G401.6 (cell line): ENCODE measurements around the gene FAM13A.
"Not testable (repeated sequence)": the region's sequence is repeated elsewhere in the genome, so short reads cannot be mapped to it uniquely, and the experiment has no call there.

Source experiments
- FAIRE-seq: peaks from 2 replicates; lab custom pipeline; 2012; peaks lifted over from hg19 to GRCh38; lab: Jason Lieb, UNC

FAM13A gene

DNA sequence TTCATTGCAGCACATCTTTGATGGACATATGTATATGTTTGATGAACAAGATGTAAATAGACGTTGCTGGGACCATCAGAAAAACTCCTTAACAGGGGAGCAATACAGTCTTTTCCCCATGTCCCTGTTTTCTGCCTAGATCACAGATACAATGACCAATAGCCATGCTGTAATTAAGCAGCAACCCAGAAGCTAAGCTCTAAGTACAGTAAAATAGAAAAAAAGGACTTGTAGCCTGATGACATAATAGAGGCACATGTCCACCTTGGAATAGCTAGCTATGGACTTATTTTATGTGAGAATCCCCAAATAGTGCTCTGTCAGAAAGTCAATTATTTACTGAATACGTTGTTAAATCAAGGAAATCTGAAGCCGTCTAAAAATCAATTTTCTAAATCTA is 14.9 kb downstream of the FAM13A start:
- no peak for FAIRE-seq

DNA sequence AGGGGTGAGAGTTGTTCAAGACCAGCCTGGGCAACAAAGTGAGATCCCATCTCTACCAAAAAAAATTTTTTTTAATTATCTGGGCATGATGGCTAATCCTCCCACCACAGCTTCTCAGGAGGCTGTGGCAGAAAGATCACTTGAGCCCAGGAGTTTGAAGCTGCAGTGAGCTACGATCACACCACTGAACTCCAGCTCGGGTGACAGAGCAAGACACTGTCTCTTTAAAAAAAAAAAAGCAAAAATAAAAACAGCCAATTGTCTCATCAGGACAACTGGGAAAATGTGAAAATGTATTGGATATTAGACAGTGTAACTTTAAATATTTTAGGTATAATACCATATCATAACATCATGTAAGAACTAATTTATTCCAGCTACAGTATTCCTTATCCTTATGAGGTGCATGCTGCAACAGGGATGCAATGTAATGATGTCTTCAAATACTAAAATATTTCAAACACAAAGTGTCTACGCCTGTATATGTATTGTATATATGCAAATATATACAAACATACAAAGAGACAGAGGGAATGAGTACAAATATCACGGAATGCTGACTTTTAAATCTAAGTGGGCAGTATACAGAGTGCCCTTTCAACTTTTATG is 17.2 kb downstream of the FAM13A start:
- FAIRE-seq = no peak

DNA sequence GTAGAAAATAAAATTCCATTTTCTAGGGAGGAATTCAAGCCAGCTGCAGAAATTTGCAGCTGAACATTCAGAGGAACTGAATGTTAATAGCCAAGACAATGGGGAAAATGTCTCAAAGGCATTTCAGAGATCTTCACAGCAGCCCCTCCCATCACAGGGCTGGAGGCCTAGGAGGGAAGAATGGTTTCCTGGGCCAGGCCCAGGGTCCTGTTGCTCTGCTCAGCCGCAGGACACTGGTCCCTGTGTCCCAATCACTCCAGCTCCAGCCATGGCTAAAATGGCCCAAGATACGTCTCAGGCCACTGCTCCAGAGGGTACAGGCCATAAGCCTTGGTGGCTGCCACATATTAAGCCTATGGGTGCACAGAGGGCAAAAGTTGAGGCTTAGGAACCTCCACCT is 20.4 kb downstream of the FAM13A start:
- no peak for FAIRE-seq

DNA sequence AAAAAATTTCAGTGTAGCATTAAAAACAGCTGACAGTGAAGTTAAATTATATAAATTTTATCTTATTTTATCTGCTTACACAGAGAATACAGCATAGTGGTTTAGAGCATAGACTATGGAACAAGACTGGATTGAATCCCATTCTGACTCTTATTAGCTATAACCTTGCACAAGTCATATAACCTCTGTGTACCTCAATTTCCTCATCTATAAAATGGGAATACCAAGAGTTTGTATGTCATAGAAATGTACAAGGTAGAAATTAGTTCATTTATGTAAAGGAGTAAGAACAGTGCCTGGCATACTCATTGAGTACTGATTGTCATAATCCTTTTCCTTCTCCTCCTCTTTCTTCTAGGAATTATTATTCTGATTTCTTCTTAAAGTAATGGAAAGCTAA is 25.7 kb downstream of the FAM13A start:
- no peak for FAIRE-seq

DNA sequence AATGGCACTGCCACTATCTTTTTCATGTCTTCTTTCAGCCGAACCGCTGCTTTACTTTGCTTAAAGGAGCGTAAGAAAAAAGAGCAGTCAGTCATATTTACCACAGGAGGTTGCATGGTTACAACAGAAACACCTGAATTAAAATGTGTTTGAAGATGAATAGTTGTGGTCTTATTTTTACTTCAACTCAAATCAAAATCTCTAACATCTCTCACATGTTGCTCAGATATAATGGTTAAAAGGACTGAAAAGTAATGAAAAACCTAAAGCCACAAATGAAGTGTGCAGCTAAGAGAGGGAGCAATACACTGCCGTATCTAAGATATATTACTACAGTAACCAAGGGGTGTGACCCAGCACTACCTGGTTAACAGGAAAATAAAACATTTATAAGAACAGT is 27.4 kb downstream of the FAM13A start:
- FAIRE-seq = no peak

DNA sequence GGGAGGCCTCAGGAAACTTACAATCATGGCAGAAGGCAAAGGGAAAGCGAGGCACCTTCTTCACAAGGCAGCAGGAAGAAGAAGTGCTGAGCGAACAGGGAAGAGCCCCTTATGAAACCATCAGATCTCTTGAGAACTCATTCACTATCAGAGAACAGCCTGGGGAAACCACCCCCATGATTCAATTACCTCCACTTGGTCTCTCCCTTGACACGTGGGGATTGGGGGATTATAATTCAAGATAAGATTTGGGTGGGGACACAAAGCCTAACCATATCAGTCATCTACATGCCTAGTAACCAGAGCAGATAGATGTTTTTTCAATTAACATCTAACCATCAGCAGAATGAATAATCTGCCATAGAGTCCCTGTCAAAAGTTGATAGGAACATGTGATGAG is 30.4 kb downstream of the FAM13A start:
- no peak for FAIRE-seq

DNA sequence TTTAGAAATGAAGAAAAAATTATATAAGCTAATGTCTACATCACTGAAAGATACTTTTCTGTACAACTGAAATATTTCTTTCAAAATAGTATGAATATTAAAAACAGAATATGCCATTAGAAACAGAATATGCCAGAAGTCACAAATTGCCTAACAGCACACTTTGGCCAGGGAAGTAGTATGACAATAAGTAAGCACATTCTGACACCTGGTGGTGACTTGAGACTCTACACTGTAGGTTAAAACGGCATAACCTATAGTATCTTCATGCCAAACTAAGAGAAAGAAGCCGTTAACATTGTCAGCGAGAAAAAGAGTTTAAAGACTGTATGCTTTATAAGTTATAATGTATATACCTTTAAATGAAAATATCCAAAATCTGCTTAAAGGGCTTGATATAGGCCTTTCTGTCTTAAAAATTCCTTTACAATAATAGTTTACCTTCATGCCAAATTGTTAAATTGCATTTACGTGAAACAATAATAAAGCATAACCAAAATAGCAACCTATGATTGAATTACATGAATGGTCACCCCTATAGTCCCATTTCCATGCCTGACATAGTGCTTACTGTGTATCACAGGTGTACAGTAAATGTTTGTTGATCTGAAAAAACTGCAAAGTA is 32.8 kb downstream of the FAM13A start:
- FAIRE-seq = peak; percentile 99

DNA sequence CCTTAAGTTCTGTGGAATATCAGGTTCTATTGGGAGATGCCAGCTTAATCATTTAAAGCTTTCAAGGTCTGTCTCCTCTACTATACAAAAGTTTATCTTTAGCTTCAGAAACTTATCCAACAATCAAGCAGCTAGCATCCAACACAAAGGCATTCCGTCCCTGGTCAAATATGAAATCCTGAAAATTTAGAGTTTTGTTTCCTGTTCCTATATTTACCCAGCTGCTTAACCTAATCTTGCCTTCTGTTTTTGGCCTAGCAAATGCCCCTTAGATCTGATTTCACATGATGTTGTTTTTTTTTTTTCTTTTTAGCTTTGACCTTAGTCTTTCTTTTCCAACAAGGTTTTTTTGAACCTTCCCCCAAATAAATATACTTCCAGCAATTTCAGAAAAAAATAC is 33.8 kb downstream of the FAM13A start:
- FAIRE-seq = no peak

DNA sequence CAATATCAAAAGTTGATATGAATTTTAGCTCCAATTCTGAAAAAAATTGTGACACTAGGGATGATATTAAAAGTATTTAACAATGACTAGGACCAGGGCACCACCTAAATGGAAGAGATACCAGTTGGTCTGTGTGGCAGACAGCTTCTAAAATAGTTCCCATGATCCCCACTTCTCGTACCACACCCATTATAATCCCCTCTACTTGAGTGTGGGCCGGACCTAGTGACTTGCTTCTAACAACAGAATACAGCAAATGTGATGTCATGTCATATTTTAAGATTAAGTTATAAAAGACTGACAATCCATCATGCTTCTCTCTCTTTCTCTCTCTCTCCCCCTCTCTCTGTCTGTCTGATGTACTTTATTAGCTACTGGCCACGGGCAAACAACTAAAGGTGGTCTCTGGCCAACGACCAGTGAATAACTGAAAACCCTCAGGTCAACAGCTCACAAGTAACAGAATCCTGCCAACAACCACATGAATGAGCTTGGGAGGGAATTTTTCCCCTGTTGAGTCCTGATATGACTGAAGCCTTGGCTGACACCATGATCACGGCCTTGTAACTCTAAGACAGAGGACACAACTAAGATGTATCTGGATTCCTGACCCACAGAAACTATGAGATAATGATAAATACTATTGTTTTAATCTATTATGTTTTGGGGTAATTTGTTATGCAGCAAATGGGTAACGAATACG is 34.4 kb downstream of the FAM13A start:
- FAIRE-seq = no peak

DNA sequence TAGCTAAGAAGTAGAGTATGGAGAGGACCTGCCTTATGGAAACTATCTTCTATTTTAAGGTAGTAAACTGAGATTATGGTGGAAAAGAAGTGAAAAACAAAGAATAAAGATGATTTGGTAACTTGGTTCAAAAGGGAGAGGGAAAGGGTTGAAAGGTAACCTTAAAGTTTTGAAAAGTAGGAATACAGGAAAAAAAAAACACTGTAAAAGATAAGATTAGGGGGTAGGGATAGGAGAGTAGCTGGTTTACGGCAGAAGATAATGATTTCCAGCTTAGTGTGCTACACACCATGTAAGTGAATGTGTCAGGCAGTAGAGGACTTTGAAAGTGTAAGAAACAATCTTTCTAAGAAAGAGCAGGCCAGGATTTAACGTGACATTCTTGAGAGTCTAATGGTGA is 35.3 kb downstream of the FAM13A start:
- FAIRE-seq = no peak

DNA sequence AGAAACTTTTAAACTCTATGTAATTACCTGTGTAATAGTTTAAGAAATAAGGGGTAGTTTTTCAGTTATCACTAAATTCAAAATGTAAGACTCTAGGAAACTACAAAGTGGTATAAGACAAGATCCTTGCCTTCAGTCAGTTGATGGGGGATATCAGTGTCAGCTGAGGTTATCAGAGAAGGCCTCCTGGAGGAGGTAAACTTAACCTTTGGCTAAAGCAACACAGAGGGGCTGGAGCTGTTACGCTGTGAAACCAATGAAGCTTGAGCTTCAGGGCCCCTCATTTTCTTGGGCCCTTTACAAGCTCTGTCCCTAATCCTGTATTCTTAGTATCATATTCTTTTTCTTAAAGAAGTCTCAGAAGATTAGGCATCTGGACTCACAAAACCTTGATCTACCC is 35.9 kb downstream of the FAM13A start:
- FAIRE-seq = no peak

DNA sequence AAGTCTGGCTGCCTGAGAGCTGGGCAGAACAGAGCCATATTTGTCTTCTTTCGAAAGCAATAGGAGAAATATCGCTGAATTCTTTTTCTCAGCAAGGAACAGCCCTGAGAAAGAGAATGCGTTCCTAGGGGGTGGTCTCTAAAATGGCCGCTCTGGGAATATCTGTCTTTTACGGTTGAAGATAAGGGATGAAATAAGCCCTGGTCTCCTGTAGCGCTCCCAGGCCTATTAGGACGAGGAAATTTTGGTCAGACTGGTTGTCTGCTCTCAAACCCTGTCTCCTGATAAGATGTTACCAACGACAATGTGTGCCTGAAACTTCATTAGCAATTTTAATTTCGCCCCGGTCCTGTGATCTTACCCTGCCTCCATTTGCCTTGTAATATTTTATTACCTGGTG is 42.1 kb downstream of the FAM13A start:
- not testable (repeated sequence) for FAIRE-seq

DNA sequence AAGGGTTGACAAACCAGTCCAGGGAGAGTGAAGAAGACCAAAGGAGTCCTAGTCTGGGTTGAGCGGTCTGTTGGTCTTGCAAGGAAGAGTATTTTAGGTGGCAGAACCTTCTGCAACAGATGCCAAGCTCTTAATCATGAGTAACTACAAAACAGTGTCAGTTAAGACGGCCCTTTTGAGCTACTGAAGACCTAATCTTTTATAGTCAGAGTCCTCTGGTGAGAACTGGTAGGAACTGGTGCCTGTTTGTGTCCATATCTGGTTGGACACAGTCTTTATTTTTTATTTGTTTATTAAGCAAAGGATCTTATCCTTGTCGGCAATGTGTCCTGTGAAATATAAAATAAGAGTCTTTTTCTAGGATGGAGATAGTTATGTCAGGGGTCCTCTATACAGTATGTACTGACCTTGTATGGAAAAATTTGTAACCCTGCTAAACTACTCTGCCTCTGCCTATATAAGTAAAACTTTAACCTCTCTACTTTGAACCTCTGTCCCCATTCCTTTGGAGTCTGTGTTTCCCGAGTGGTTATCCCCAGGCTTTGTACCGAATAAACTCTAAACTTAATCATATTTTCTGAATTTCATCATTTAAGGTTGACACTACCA is 47.1 kb downstream of the FAM13A start:
- FAIRE-seq = no peak

DNA sequence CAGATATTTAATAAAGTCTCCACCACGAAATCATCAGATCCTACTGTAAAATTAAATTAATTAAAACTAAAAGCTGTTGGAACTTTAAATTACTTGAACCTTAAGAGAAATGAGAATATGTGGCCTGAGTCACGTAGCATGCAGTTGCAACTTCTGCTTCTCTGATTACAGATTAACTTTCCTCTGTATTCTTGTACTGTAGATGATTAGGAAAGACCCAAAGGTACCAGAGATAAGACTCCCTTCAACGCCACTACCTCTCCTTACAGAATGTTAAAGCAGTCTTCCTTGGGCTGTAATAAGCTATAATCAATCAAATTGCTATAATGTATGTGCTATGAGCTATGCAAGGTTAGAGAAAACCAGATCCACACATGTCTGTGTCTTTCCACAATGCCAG is 47.9 kb downstream of the FAM13A start:
- FAIRE-seq = no peak

DNA sequence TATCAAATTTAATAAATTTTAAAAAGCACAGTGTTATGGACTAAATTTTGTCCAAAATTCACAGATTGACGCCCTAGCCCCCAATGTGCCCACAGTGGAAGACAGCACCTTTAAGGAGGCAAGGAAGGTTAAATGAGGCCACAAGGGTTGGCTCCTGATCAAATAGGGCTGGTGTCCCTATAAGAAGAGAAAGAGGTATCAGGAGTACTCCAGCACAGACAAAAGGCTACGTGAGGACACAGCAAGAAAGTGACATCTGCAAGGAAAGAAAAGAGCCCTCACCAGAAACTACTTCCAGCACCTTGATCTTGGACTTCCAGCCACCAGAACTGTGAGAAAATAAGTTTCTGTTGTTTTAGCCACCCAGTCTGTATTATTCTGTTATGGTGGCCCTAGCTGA is 48.8 kb downstream of the FAM13A start:
- no peak for FAIRE-seq

DNA sequence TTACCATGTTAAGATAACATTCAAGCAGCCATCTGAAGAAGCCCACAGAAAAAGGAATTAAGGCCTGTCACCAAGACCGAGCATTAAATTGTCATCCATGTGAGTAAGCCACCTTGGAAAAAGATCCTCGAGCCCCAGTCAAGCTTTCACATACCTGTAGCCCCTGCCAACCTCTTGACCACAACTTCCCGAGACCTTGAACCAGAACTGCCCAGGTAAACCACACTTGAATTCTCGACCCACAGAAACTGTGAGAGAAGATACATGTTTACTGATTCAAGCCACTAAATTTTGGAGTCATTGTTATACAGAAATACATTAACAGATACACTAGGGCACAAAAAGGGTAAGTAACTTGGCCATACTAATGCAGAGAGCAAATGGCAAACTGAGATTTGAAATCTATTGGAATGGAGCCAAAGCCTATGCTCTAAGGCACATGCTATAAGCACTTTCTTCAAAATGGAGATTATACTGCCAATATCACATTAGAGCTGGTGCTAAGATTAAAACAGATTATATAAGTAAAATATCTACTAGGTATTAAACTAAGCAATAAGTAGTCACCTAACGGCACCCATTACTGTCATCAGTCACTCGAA is 49.5 kb downstream of the FAM13A start:
- no peak for FAIRE-seq

DNA sequence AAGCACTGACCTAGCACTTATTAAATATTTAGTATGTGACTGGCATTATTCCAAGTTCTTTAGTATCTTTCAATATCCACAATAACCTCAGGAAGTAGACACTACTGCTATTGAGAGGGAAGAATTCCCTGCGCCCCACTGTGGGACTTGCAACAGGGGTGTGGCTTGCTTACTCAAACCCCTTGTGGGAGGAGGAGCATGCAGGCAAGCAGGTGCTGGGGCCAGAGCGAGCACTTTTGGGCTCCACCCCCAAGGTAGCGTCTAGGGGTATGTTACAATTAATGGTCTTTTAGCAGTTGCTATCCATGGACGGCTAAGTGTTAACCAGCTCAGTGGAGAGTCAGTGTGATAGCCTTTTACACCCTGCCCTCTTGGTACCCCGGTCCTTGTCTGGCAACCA is 50.7 kb downstream of the FAM13A start:
- no peak for FAIRE-seq

DNA sequence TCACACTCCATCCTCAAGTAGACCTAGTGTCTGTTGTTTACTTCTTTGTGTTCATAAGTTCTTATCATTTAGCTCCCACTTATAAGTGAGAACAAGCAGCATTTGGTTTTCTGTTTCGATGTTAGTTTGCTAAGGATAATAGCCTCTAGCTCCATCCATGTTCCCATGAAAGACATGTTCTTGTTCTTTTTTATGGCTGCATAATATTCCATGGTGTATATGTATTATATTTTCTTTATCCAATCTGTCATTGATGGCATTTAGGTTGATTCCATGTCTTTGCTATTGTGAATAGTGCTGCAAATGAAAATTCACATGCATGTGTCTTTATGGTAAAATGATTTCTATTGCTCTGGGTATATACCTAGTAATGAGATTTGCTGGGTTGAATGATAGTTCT is 51.9 kb downstream of the FAM13A start:
- FAIRE-seq = not testable (repeated sequence)

DNA sequence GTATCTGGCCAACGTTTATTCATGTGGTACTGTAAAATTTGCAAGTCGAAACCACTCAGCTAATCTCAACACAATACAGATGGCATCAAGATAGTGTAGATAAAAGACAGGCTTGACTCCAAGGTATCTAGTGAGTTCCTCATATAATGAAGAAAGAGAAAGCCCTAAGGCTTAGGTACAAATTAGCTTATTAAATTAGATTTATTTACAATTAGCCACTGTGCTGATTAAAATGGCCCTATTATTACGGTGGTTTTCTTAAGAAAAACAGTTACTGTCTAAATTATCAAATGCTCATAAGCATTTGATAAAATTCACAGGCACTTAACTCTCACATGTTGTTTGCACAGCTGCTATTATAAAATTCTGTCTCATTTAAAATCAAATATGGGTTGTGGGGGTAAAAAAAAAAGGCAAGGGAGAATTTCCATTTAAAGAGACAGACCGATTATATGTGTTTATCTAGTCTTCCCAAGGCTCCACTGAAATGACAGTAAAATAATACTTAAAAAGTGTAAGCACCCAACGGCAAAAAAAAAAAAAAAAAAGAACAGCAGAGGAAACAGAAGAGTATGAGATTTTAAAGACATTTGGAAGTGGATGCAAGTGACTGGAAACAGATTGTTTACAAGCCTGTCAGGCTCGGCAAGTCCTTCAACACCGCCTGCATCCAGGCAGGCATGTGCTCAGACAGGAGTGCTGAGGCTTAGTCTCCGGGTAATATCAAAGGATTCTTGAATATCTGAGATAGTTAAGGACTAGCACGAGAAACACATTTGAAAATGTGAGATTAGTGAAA is 55.1 kb downstream of the FAM13A start:
- no peak for FAIRE-seq

DNA sequence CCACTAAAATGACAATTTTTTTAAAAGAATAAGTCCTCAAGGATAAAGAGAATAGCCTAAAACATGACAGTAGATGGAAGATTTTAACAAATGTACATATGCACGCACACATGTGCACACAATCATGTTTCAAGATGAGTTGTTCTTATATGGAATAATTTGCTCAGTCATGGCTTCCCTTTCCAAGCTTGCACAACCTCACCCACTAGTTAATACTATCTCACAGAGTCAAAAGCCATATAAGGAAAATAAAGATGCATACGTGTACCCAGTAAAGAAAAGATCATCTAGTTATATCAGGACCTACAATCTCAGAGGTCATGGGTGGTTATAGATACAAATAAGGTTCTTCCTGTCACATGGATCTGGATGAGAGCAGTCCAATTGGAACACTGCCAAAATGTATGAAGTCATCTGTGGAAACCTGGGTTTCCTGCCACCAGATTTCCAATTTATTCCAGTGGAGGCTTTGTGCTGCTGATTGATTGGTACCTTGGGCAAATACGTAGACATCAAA is 56.1 kb downstream of the FAM13A start:
- FAIRE-seq = no peak

DNA sequence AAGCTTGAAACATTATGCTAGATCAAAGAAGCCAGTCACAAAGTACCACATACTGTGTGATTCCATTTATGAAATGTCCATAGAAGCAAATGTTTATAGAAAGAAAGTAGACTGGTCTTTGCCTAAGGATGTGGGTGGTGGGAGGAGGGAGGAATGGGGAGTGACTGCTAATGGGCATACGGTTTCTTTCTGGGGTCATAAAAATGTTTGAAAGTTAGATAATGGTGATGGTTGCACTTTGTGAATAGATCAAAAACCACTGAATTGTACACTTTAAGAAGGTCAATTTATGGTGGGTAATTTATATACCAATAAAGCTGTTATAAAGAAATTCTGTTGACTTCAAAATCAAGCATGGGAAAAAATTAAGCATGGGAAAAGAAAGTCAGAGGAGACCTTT is 56.6 kb downstream of the FAM13A start:
- FAIRE-seq = no peak

DNA sequence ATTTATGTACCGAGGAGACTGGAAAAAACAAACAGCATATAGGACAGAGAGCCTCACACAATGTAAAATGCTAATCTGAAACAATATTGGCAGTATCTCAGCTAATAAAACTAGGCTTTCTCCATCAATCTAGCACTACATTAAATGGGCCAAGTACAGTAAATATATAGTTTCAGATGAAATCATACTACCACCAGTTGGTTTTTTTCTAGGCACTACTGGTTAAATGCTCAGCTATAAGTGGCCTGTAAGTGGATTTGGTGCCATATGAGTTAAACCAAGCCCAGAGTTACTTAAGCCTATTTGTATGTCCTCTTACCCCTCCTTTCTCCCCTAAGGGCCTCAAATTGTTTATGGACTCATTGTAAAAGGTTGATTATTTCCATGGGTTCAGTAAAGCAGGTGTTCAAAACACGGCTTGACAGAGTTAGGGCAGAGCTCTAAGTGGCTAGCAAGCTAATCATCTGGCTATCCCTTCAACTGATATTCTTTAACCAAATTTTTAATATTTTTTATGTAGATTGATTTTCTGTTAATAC is 57.5 kb downstream of the FAM13A start:
- FAIRE-seq = no peak
